Kidney (tissue), 14 donors: Measurements from ENCODE around the gene KLHL30. TPM values are rescaled to one million over a fixed set of nuclear protein-coding genes. Genes with fewer than 3 reads are reported as not detected.
A peak's percentile ranks its signal among the peaks of the same experiment; 100 is the strongest.
"Not testable (repeated sequence)": the region's sequence is repeated elsewhere in the genome, so short reads cannot be mapped to it uniquely, and the experiment has no call there.

Source experiments
- DNase-seq, 5 donors: peaks; one replicate each; pipeline ENCODE4 v3.0.0-alpha.2; 2013 to 2020
- FAIRE-seq: peaks from 2 replicates; lab custom pipeline; 2012; peaks lifted over from hg19 to GRCh38; lab: Jason Lieb, UNC
- H3K27ac ChIP-seq, 2 donors: one replicate each; pipeline ENCODE4 v1.7.0; 2013; ENCODE audit warnings: low read depth in 2 of 2, low read length in 2 of 2, inconsistent platforms in 1 of 2
- H3K27me3 ChIP-seq: one replicate; pipeline ENCODE4 v1.7.1; 2013; ENCODE audit warnings: low read length, inconsistent platforms; ENCODE audit not compliant: control insufficient read depth, insufficient read depth
- H3K36me3 ChIP-seq, 3 donors: one replicate each; pipeline versions ENCODE4 v1.7.0 to v1.7.1; 2013; ENCODE audit warnings: low read length in 3 of 3, control low read depth in 1 of 3, inconsistent platforms in 1 of 3; ENCODE audit not compliant: insufficient read depth in 3 of 3, control insufficient read depth in 2 of 3
- H3K4me1 ChIP-seq, 3 donors: one replicate each; pipeline versions ENCODE4 v1.7.0 to v1.7.1; 2013; ENCODE audit warnings: low read length in 3 of 3, inconsistent platforms in 1 of 3, low read depth in 1 of 3; ENCODE audit not compliant: control insufficient read depth in 2 of 3, insufficient read depth in 2 of 3
- H3K4me3 ChIP-seq, 3 donors: one replicate each; pipeline versions ENCODE4 v1.7.0 to v1.8.1; 2013; ENCODE audit warnings: low read length in 3 of 3, control low read depth in 1 of 3, inconsistent platforms in 1 of 3
- H3K9ac ChIP-seq, 3 donors: one replicate each; pipeline versions ENCODE4 v1.7.0 to v1.7.1; 2013; ENCODE audit warnings: low read length in 3 of 3, control low read depth in 1 of 3, inconsistent platforms in 1 of 3
- H3K9me3 ChIP-seq, 3 donors: one replicate each; pipeline versions ENCODE4 v1.7.0 to v1.7.1; 2013; ENCODE audit warnings: low read length in 3 of 3, control low read depth in 1 of 3, inconsistent platforms in 1 of 3; ENCODE audit not compliant: control insufficient read depth in 2 of 3, insufficient read depth in 1 of 3
- intact Hi-C: fragments of 100-400 bp; cut with DNase I; formaldehyde crosslinking; loops from one replicate; pipeline ENCODE4 v1.11.1; 2022
- polyA plus RNA-seq: library from polyadenylated mRNA; stranded (reverse); fragments of 350-450 nt; fragmentation: Illumina TruSeq; extraction: RNeasy Lipid Tissue Mini Kit (QIAGEN cat#74804); gene quantifications from one replicate; pipeline ENCODE4 v1.2.3, GENCODE V29; 2014; ENCODE audit warnings: low read depth, low replicate concordance; ENCODE audit not compliant: insufficient read depth
- total RNA-seq: library from RNA; stranded (reverse); fragmentation: NEBNext Ultra II Directional; extraction: Animal tissue kit (Norgen Biotek cat#: 25700); gene quantifications from one replicate; pipeline ENCODE4 v1.2.1, GENCODE V29; 2021
- TF ChIP-seq, protein P1 (sequence below): IDR thresholded peaks from 3 replicates; pipeline ENCODE4 v1.5.1; 2012; ENCODE audit warnings: mild to moderate bottlenecking, moderate library complexity, borderline replicate concordance; ENCODE audit not compliant: insufficient read depth; ENCODE audit errors: extremely low read depth
- donor health status: control.
- donor health status: control.
- donor health status: control.
- donor health status: control.
- donor health status: control.
- donor health status: DM: yes; HTN: yes; CAD: no.
- donor health status: Normal renal cell carcinoma (clear cell type).

KLHL30 gene
- total and polyA plus RNA-seq, 2 donors from 2014 or later: 0.24 to 5.7 TPM

DNA sequence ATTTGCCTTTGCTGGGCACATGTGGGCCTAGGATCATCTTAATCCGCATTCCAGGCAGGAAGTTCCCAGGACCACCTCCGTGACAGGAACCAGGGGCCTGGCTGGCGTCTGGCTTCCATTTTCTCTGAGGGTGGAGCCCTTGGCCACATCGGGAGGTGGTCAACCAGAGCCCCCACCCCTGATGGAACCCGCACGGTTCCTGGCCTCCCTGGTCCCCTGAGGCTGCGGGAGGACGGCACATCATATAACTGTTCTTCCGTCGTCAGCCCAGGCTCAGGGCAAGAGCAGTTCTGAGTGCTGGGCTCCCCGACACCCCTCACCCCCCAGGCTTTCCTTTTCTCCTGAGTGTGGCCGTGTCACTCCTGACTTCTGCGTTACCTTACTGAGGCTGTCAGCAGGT lies 24.9 kb upstream of the KLHL30 start:
- TF ChIP-seq, protein P1, sequence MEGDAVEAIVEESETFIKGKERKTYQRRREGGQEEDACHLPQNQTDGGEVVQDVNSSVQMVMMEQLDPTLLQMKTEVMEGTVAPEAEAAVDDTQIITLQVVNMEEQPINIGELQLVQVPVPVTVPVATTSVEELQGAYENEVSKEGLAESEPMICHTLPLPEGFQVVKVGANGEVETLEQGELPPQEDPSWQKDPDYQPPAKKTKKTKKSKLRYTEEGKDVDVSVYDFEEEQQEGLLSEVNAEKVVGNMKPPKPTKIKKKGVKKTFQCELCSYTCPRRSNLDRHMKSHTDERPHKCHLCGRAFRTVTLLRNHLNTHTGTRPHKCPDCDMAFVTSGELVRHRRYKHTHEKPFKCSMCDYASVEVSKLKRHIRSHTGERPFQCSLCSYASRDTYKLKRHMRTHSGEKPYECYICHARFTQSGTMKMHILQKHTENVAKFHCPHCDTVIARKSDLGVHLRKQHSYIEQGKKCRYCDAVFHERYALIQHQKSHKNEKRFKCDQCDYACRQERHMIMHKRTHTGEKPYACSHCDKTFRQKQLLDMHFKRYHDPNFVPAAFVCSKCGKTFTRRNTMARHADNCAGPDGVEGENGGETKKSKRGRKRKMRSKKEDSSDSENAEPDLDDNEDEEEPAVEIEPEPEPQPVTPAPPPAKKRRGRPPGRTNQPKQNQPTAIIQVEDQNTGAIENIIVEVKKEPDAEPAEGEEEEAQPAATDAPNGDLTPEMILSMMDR: no peak
- no peaks in the 10 kb centered on the region for H3K36me3 ChIP-seq
- intact Hi-C loops: no loop called here
- FAIRE-seq: no peak
- H3K9me3 ChIP-seq: peaks cover 0 to 3% (median 0%) of the 10 kb centered on the region in 3 donors
- H3K4me1 ChIP-seq: no peaks in the 10 kb centered on the region
- peak in 1 of 5 donors; percentile 31 for DNase-seq
- H3K4me3 ChIP-seq: no peak overlapping the region
- H3K27me3 ChIP-seq: no peaks in the 10 kb centered on the region
- H3K9ac ChIP-seq: no peak overlapping the region
- H3K27ac ChIP-seq: no peak overlapping the region

- TF ChIP-seq, protein P1: no peak
- DNase-seq: peak in 2 of 5 donors; percentile 36 to 66
- peaks cover 0 to 3% (median 0%) of the 10 kb centered on the region in 3 donors for H3K9me3 ChIP-seq
- intact Hi-C loops: no loop called here
- no peak for FAIRE-seq
- no peaks in the 10 kb centered on the region for H3K36me3 ChIP-seq
- no peaks in the 10 kb centered on the region for H3K4me1 ChIP-seq
- H3K9ac ChIP-seq: no peak overlapping the region
- H3K4me3 ChIP-seq: no peak overlapping the region
- H3K27me3 ChIP-seq: no peaks in the 10 kb centered on the region
- no peak overlapping the region for H3K27ac ChIP-seq
Observed at GRCh38 chr2:238114331-238114841, 24.1 kb upstream of the KLHL30 start.

DNA sequence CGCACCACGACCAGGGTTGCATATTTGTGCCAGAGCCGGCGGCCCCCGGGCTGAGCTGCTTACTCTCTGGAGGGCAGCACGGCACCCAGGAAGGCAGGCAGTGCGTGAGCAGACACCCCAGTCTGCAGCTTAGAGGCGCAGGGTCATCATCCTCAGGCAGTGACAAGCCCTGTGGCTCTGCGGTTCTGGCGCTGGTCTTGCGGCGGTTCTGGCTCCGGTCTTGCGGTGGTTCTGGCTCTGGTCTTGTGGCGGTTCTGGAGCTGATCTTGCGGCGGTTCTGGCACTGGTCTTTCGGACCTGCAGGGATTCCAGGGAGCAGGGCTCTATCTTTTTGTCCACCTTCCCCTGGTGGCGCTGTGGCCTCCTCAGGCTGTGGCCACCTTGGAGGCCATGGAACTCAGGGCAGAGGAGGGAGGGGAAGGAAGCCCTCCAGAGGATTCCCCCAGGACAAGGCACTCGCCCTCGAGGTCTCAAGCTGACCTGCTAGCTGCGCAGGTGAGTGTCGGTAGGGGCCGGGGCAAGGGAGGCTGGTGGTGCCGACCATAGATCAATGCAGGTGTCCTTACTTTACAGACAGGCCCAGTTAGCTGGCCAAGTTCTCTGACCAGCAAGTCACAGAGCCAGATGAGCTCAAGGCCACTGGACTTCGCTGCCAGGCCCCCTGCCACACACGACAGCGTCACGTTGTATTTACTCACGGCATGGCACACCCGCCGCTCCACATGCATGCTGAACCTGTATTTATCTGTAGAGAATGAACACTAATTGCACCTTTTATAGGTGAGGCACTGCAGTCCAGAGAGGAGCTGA lies 23.4 kb upstream of the KLHL30 start:
- Histone ChIP-seq H3K36me3 (no peaks in the 10 kb centered on the region), H3K27me3 (no peaks in the 10 kb centered on the region), H3K4me3 (no peak overlapping the region), H3K9me3 (peaks cover 0 to 3% (median 0%) of the 10 kb centered on the region in 3 donors), H3K27ac (no peak overlapping the region), H3K4me1 (no peaks in the 10 kb centered on the region), H3K9ac (no peak overlapping the region)
- FAIRE-seq (no peak), DNase-seq (peak in 2 of 5 donors; percentile 24 to 58)
- TF ChIP-seq, protein P1: no peak
- intact Hi-C loops: no loop called here

DNA sequence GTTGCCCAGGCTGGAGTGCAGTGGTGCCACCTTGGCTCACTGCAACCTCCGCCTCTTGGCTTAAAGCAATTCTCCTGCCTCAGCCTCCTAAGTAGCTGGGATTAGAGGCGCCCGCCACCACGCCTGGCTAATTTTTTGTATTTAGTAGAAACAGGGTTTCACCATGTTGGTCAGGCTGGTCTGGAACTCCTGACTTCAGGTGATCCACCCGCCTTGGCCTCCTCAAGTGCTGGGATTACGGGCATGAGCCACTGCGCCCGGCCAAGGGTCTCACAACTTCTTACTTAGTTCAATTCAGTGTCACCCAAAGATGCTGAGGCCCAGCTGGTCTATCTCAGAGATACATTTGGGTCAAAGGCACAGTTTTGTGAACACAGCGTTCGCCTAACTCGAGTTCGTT lies 22.8 kb upstream of the KLHL30 start:
- H3K4me3 ChIP-seq, H3K36me3 ChIP-seq, H3K4me1 ChIP-seq, H3K9me3 ChIP-seq, H3K27me3 ChIP-seq, H3K9ac ChIP-seq, FAIRE-seq, H3K27ac ChIP-seq, intact Hi-C loops: not testable (repeated sequence)
- peak in 1 of 5 donors; percentile 25 for DNase-seq
